BE2C (cell line): ENCODE measurements around the gene LCE1C.

ENCODE experiments used
- DNase-seq: peaks from one replicate; pipeline ENCODE4 v3.0.0-alpha.2; 2020
- H3K27me3 ChIP-seq: fragments of 250-450 bp; sonication (Bioruptor Pico); 2 replicates; pipeline ENCODE4 v1.5.1; 2020; ENCODE audit warnings: mild to moderate bottlenecking
- H3K36me3 ChIP-seq: fragments of 250-450 bp; sonication (Bioruptor Pico); 2 replicates; pipeline ENCODE4 v1.5.1; 2020; ENCODE audit warnings: mild to moderate bottlenecking
- H3K4me1 ChIP-seq: fragments of 250-450 bp; sonication (Bioruptor Pico); 2 replicates; pipeline ENCODE4 v1.5.1; 2020
- H3K4me3 ChIP-seq: 2 replicates; pipeline ENCODE4 v1.5.1; 2011; ENCODE audit warnings: low read depth, low read length
- H3K9me3 ChIP-seq: fragments of 250-450 bp; sonication (Bioruptor Pico); 2 replicates; pipeline ENCODE4 v1.5.1; 2020
- TF ChIP-seq, protein P1 (sequence below): IDR thresholded peaks from 2 replicates; pipeline ENCODE4 v1.5.1; 2012; ENCODE audit warnings: mild to moderate bottlenecking, low read depth, low read length

The LCE1C gene

DNA sequence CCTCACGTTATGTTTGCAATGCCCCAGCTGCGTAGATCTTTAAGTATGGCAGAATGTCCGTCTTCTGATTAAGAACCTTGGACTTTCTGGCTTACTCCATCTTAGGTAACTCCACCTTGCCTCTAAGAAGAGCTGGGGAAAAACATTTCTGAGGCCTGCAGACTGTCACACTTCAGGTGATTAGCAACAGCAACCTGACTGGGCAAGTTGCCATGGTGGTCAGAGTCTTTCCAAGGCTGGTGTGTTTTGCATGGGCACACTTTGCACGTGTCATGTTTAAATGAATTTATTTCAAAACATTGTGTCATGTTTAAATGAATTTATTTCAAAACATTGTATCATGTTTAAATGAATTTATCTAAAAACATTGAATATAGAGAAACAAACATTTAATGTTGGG lies 47.8 kb downstream of the LCE1C start:
- no peaks in the 10 kb centered on the region for H3K4me1 ChIP-seq
- H3K27me3 ChIP-seq: no peaks in the 10 kb centered on the region
- DNase-seq: no peak
- no peaks in the 10 kb centered on the region for H3K36me3 ChIP-seq
- TF ChIP-seq, protein P1, sequence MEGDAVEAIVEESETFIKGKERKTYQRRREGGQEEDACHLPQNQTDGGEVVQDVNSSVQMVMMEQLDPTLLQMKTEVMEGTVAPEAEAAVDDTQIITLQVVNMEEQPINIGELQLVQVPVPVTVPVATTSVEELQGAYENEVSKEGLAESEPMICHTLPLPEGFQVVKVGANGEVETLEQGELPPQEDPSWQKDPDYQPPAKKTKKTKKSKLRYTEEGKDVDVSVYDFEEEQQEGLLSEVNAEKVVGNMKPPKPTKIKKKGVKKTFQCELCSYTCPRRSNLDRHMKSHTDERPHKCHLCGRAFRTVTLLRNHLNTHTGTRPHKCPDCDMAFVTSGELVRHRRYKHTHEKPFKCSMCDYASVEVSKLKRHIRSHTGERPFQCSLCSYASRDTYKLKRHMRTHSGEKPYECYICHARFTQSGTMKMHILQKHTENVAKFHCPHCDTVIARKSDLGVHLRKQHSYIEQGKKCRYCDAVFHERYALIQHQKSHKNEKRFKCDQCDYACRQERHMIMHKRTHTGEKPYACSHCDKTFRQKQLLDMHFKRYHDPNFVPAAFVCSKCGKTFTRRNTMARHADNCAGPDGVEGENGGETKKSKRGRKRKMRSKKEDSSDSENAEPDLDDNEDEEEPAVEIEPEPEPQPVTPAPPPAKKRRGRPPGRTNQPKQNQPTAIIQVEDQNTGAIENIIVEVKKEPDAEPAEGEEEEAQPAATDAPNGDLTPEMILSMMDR: no peak
- H3K9me3 ChIP-seq: no peaks in the 10 kb centered on the region
- H3K4me3 ChIP-seq: no peak overlapping the region

DNA sequence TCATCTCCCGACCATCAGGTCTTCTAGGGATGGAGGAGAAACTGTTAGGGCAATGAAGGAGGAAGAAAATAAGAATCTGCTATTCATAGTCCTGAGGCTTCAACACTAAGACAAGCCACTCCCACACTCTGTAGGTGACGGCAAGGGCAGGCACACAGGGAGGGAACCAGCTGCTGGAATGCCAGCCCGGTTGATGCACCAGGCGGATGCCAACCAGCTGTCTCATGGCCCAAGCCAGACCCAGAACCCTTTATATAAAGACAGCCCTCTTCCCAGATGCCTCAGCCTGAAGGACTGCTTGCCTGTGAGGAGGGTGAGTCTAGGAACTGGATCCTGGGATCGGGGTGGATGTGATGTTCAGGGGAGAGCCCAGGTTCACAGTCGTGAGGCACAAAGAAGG lies 48.7 kb downstream of the LCE1C start, which contains the start of gene KPRP:
KPRP (plus strand) TSS at position 279 of the 400 bp plus-strand sequence. CDS start 1,564 bp downstream, outside the sequence.
- Histone ChIP-seq H3K4me1 (no peaks in the 10 kb centered on the region), H3K36me3 (no peaks in the 10 kb centered on the region), H3K9me3 (no peaks in the 10 kb centered on the region), H3K4me3 (no peak within 1 kb of the TSS), H3K27me3 (no peaks in the 10 kb centered on the region)
- no peak for DNase-seq
- TF ChIP-seq, protein P1: no peak

DNA sequence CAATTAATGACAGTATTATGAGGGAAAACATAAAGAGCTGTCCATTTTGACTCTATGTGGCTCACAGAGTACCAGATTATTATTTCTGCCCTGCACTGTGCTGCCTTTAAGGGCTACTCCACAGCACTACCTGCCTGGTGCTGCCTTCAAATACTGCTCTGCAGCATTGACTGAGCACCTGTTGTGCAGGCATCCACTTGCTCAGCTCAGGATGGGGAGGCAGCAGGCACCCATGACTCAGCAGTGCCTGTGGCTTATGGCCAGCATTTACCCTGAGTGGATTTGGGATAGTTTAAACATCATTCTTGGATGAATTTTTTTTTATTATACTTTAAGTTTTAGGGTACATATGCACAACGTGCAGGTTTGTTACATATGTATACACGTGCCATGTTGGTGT lies 49.6 kb downstream of the LCE1C start:
- Histone ChIP-seq H3K36me3 (no peaks in the 10 kb centered on the region), H3K4me3 (no peak overlapping the region), H3K27me3 (no peaks in the 10 kb centered on the region), H3K9me3 (no peaks in the 10 kb centered on the region), H3K4me1 (no peaks in the 10 kb centered on the region)
- DNase-seq: no peak
- TF ChIP-seq, protein P1: no peak
